H1 (cell line): Measurements from ENCODE around the gene SUCLG2. TPM values are rescaled to one million over a fixed set of nuclear protein-coding genes. Genes with fewer than 3 reads are reported as not detected.

Experiments
- CTCF ChIA-PET: fragments of 300-600 bp; sonication (Branson Sonifier 250); formaldehyde crosslinking; loops from one replicate; lab custom pipeline; 2021; ENCODE audit not compliant: partially characterized antibody; lab: Charles Lee
- POLR2A ChIA-PET: fragments of 300-600 bp; sonication (Branson Sonifier 250); formaldehyde crosslinking; loops from one replicate; lab custom pipeline; 2021; ENCODE audit warnings: inconsistent platforms; ENCODE audit not compliant: partially characterized antibody; lab: Charles Lee
- DNase-seq, 2 experiments: peaks; one replicate each; pipeline versions ENCODE4 v3.0.0 to v3.0.0-alpha.2; 2010 to 2022; ENCODE audit warnings: low spot score in 2 of 2, low read depth in 1 of 2, mixed read lengths in 1 of 2
- FAIRE-seq: peaks from 2 replicates; lab custom pipeline; 2011; peaks lifted over from hg19 to GRCh38; lab: Jason Lieb, UNC
- H2AFZ ChIP-seq: 2 replicates; pipeline ENCODE4 v1.8.1; 2012; ENCODE audit warnings: low read length, inconsistent platforms
- H2AK5ac ChIP-seq: 2 replicates; pipeline ENCODE4 v1.6.1; 2013; ENCODE audit warnings: low read depth, low read length
- H2BK120ac ChIP-seq: replicated peaks from 2 replicates; pipeline ENCODE3; 2013; ENCODE audit warnings: low read depth, low read length, inconsistent platforms
- H2BK12ac ChIP-seq: 2 replicates; pipeline ENCODE4 v1.6.1; 2013; ENCODE audit warnings: low read depth, low read length
- H2BK15ac ChIP-seq: 2 replicates; pipeline ENCODE4 v1.6.1; 2013; ENCODE audit warnings: low read length
- H2BK20ac ChIP-seq: 2 replicates; pipeline ENCODE4 v1.6.1; 2013; ENCODE audit warnings: low read length
- H2BK5ac ChIP-seq: 2 replicates; pipeline ENCODE4 v1.6.1; 2013; ENCODE audit warnings: low read depth, low read length
- H3K14ac ChIP-seq: 2 replicates; pipeline ENCODE4 v1.6.1; 2013; ENCODE audit warnings: inconsistent platforms; ENCODE audit not compliant: insufficient read length
- H3K18ac ChIP-seq: 2 replicates; pipeline ENCODE4 v1.6.1; 2013; ENCODE audit warnings: low read length; ENCODE audit errors: extremely low read depth
- H3K23ac ChIP-seq: 2 replicates; pipeline ENCODE4 v1.6.1; 2013; ENCODE audit warnings: inconsistent platforms; ENCODE audit not compliant: insufficient read length
- H3K23me2 ChIP-seq: 2 replicates; pipeline ENCODE4 v1.6.1; 2013; ENCODE audit warnings: low read depth, low read length
- H3K27ac ChIP-seq: 2 replicates; pipeline ENCODE4 v1.6.1; 2011; ENCODE audit warnings: low read depth, low read length, inconsistent platforms
- H3K27me3 ChIP-seq, 4 experiments: replicated peaks in 1 of 4; 1 replicate in 1 of 4; 2 replicates in 3 of 4; pipeline versions ENCODE4 v1.6.1 to v1.8.1; 2011 to 2013; ENCODE audit warnings: low read length in 3 of 4, mild to moderate bottlenecking in 3 of 4, inconsistent platforms in 2 of 4, mixed read lengths in 2 of 4, moderate library complexity in 1 of 4; ENCODE audit not compliant: control insufficient read depth in 3 of 4, insufficient read depth in 3 of 4; ENCODE audit errors: extremely low read depth in 1 of 4
- H3K36me3 ChIP-seq, 4 experiments: 2 replicates each; pipeline versions ENCODE4 v1.6.1 to v1.8.1; 2011 to 2013; ENCODE audit warnings: mild to moderate bottlenecking in 4 of 4, low read length in 3 of 4, moderate library complexity in 2 of 4, control low read depth in 1 of 4, inconsistent platforms in 1 of 4; ENCODE audit not compliant: insufficient read depth in 4 of 4, control insufficient read depth in 2 of 4
- H3K4ac ChIP-seq: replicated peaks from 2 replicates; pipeline ENCODE3; 2013; ENCODE audit warnings: low read length, low read depth, mixed read lengths, inconsistent platforms; ENCODE audit not compliant: insufficient read length
- H3K4me1 ChIP-seq, 4 experiments: replicated peaks in 1 of 4; 1 replicate in 1 of 4; 2 replicates in 3 of 4; pipeline versions ENCODE4 v1.6.1 to v1.8.1; 2011 to 2013; ENCODE audit warnings: low read length in 3 of 4, inconsistent platforms in 2 of 4, mixed read lengths in 1 of 4; ENCODE audit not compliant: insufficient read depth in 4 of 4, control insufficient read depth in 3 of 4
- H3K4me2 ChIP-seq, 2 experiments: 2 replicates each; pipeline versions ENCODE4 v1.6.1 to v1.8.1; 2011 to 2013; ENCODE audit warnings: low read depth in 2 of 2, low read length in 2 of 2, control low read depth in 1 of 2, inconsistent platforms in 1 of 2, mild to moderate bottlenecking in 1 of 2; ENCODE audit not compliant: insufficient read depth in 1 of 2
- H3K4me3 ChIP-seq, 4 experiments: fragments of 200-600, 300-600 bp in 1 of 4; sonication (generic), shearing (Covaris generic), sonication (Bioruptor Twin) in 1 of 4; 2 replicates each; pipeline versions ENCODE4 v1.5.1 to v1.8.1; 2011 to 2016; ENCODE audit warnings: low read length in 4 of 4, low read depth in 3 of 4, control low read depth in 2 of 4, inconsistent platforms in 2 of 4, mild to moderate bottlenecking in 2 of 4, mixed read lengths in 1 of 4, moderate library complexity in 1 of 4; ENCODE audit not compliant: insufficient read depth in 2 of 4; ENCODE audit errors: extremely low read depth in 1 of 4
- H3K56ac ChIP-seq: replicated peaks from 2 replicates; pipeline ENCODE3; 2013; ENCODE audit warnings: low read depth, mild to moderate bottlenecking, mixed read lengths, low read length, inconsistent platforms; ENCODE audit not compliant: insufficient read length
- H3K79me1 ChIP-seq: 2 replicates; pipeline ENCODE4 v1.6.1; 2013; ENCODE audit warnings: low read depth, low read length, control low read depth
- H3K79me2 ChIP-seq, 2 experiments: 2 replicates each; pipeline versions ENCODE4 v1.6.1 to v1.8.1; 2012 to 2013; ENCODE audit warnings: low read length in 2 of 2, mild to moderate bottlenecking in 2 of 2, inconsistent platforms in 1 of 2; ENCODE audit not compliant: insufficient read depth in 2 of 2, control insufficient read depth in 1 of 2
- H3K9ac ChIP-seq, 4 experiments: replicated peaks in 1 of 4; 1 replicate in 1 of 4; 2 replicates in 3 of 4; pipeline versions ENCODE4 v1.6.1 to v1.8.1; 2011 to 2013; ENCODE audit warnings: low read depth in 3 of 4, low read length in 3 of 4, control low read depth in 2 of 4, mild to moderate bottlenecking in 2 of 4, moderate library complexity in 2 of 4, inconsistent platforms in 1 of 4; ENCODE audit errors: extremely low read depth in 1 of 4
- H3K9me3 ChIP-seq, 2 experiments: 2 replicates each; pipeline versions ENCODE4 v1.6.1 to v1.8.1; 2012 to 2013; ENCODE audit warnings: mild to moderate bottlenecking in 2 of 2, moderate library complexity in 2 of 2, control low read depth in 1 of 2, inconsistent platforms in 1 of 2, low read depth in 1 of 2, low read length in 1 of 2, mixed read lengths in 1 of 2; ENCODE audit not compliant: insufficient read depth in 2 of 2
- H4K20me1 ChIP-seq, 2 experiments: replicated peaks in 1 of 2; 2 replicates each; pipeline versions ENCODE3 to v1.8.1; 2011 to 2013; ENCODE audit warnings: inconsistent platforms in 2 of 2, low read length in 2 of 2, mild to moderate bottlenecking in 1 of 2; ENCODE audit not compliant: insufficient read depth in 2 of 2, control insufficient read depth in 1 of 2
- H4K5ac ChIP-seq: 2 replicates; pipeline ENCODE4 v1.6.1; 2013; ENCODE audit warnings: low read length, low read depth, mixed read lengths, inconsistent platforms; ENCODE audit not compliant: insufficient read length
- H4K8ac ChIP-seq: 2 replicates; pipeline ENCODE4 v1.8.0; 2013; ENCODE audit warnings: mild to moderate bottlenecking, moderate library complexity, low read length, inconsistent platforms; ENCODE audit not compliant: insufficient read depth; ENCODE audit errors: extremely low read depth
- H4K91ac ChIP-seq: replicated peaks from 2 replicates; pipeline ENCODE3; 2013; ENCODE audit warnings: low read length, mixed read lengths, inconsistent platforms; ENCODE audit not compliant: insufficient read length
- CBX5 ChIP-seq: fragments of 300-800, 300-1000 bp; sonication (generic); IDR thresholded peaks from 2 replicates; pipeline ENCODE4 v1.7.1; 2016; ENCODE audit warnings: antibody characterized with exemption, low read length, low read depth
- HDAC2 ChIP-seq, 2 experiments: fragments of 300-600 bp in 1 of 2; sonication (generic) in 1 of 2; IDR thresholded peaks; 2 replicates each; pipeline ENCODE4 v1.6.1; 2011 to 2012; ENCODE audit warnings: low read depth in 2 of 2, low read length in 2 of 2, mild to moderate bottlenecking in 2 of 2, moderate library complexity in 2 of 2, borderline replicate concordance in 1 of 2, inconsistent platforms in 1 of 2
- KDM5A ChIP-seq: fragments of 200-600 bp; IDR thresholded peaks from 2 replicates; pipeline ENCODE4 v1.7.1; 2012; ENCODE audit warnings: mild to moderate bottlenecking, low read length, inconsistent platforms, mixed read lengths
- NRF1 ChIP-seq: IDR thresholded peaks from 2 replicates; pipeline ENCODE4 v1.6.1; 2011; ENCODE audit warnings: mild to moderate bottlenecking, low read depth, low read length, improper control_type of control experiment
- POLR2A ChIP-seq, 2 experiments: IDR thresholded peaks; 1 replicate in 1 of 2; 2 replicates in 1 of 2; pipeline ENCODE4 v1.6.1; 2011; ENCODE audit warnings: low read depth in 2 of 2, low read length in 2 of 2, mild to moderate bottlenecking in 2 of 2; ENCODE audit errors: control extremely low read depth in 1 of 2
- POLR2AphosphoS5 ChIP-seq: IDR thresholded peaks from 2 replicates; pipeline ENCODE4 v1.6.1; 2011; ENCODE audit warnings: low read depth, low read length
- POU5F1 ChIP-seq: IDR thresholded peaks from 2 replicates; pipeline ENCODE4 v1.6.1; 2011; ENCODE audit warnings: low read depth, mild to moderate bottlenecking, low read length, moderate library complexity
- RXRA ChIP-seq: IDR thresholded peaks from 2 replicates; pipeline ENCODE4 v1.6.1; 2011; ENCODE audit warnings: low read depth, mild to moderate bottlenecking, low read length, moderate library complexity; ENCODE audit not compliant: insufficient read depth
- SAP30 ChIP-seq: fragments of 300-600 bp; sonication (generic); IDR thresholded peaks from 2 replicates; pipeline ENCODE4 v1.7.1; 2012; ENCODE audit warnings: low read length, moderate library complexity, mild to moderate bottlenecking, inconsistent platforms; ENCODE audit not compliant: insufficient read depth, insufficient replicate concordance
- SIRT6 ChIP-seq: IDR thresholded peaks from one replicate; pipeline ENCODE4 v1.7.1; 2012; ENCODE audit warnings: low read length, inconsistent platforms
- SRF ChIP-seq: IDR thresholded peaks from 2 replicates; pipeline ENCODE4 v1.6.1; 2011; ENCODE audit warnings: mild to moderate bottlenecking, low read depth, low read length, moderate library complexity
- TAF1 ChIP-seq: IDR thresholded peaks from 2 replicates; pipeline ENCODE4 v1.6.1; 2011; ENCODE audit warnings: mild to moderate bottlenecking, low read depth, low read length
- ZNF274 ChIP-seq: IDR thresholded peaks from 2 replicates; pipeline ENCODE4 v1.7.0; 2012; ENCODE audit warnings: low read length, borderline replicate concordance; ENCODE audit errors: extremely low read depth
- WGBS, 2 experiments: shearing (Covaris generic) in 1 of 2; methylation state at CpG; one replicate each; pipeline versions ENCODE4 v1.1.6 to v1.1.7; 2013 to 2015; ENCODE audit warnings: low lambda C conversion rate in 2 of 2, mixed read lengths in 2 of 2, inconsistent platforms in 1 of 2, low coverage in 1 of 2, missing lambda C conversion rate in 1 of 2; ENCODE audit not compliant: insufficient replicate concordance in 2 of 2, insufficient coverage in 1 of 2, insufficient read length in 1 of 2; ENCODE audit errors: extremely low coverage in 1 of 2, missing lambda C conversion rate in 1 of 2; 5-methylcytosine and 5-hydroxymethylcytosine counted together
- polyA plus RNA-seq, 7 experiments: library from polyadenylated mRNA; depleted of rRNA in 3 of 7; stranded (reverse) in 5 of 7; unstranded in 2 of 7; fragments of >200 nt in 5 of 7; fragments of 200-250 nt in 2 of 7; gene quantifications; 1 replicate in 5 of 7; 2 replicates in 1 of 7; 4 replicates in 1 of 7; pipeline versions ENCODE4 v1.2.1 to v1.2.3, GENCODE V29; 2011 to 2013; ENCODE audit warnings: missing spikeins in 2 of 7, mixed read lengths in 2 of 7
- total RNA-seq: library from RNA; stranded (reverse); fragmentation: NEBNext Ultra II Directional; extraction: Animal tissue kit (Norgen Biotek cat#: 25700); gene quantifications from 2 replicates; pipeline ENCODE4 v1.2.1, GENCODE V29; 2021
- TF ChIP-seq, protein P1 (sequence below): IDR thresholded peaks from 2 replicates; pipeline ENCODE4 v1.6.1; 2011; ENCODE audit warnings: low read length, improper control_type of control experiment

The SUCLG2 gene
- total and polyA plus RNA-seq, 2 of the 8 experiments (the other 6 are each of a cell fraction or from before 2014, with no cell fraction given): 12.9 to 46.2 TPM

DNA sequence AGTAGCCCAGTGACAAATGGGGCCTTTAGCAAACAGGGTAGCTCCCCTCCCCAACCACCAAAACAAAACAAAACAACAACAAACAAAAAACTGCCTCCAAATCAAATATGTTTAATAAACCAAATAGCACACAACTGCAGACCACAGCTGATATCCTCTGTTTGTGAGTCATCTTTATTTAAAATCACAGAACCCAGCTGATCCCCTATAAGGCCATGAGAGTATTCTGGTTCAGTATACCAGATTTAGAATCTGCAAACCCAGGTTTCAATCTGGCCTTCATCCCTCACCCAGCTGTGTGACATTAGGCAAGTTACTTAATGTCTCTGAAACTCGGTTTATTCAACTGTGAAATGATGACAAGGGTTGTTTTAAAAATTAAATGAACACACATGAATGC, 124.5 kb downstream of the SUCLG2 start:
- Histone ChIP-seq H3K9me3 (no peaks in the 10 kb centered on the region), H3K79me2 (no peaks in the 10 kb centered on the region), H2AFZ (no peak overlapping the region), H3K14ac (no peak overlapping the region), H3K27me3 (no peaks in the 10 kb centered on the region), H4K91ac (no peak overlapping the region), H3K27ac (no peak overlapping the region), H3K4ac (no peak overlapping the region), H3K18ac (no peak overlapping the region), H4K20me1 (no peaks in the 10 kb centered on the region), H3K4me2 (no peak overlapping the region), H2BK12ac (no peak overlapping the region), H3K4me3 (no peak overlapping the region), H4K5ac (no peak overlapping the region), H3K79me1 (no peaks in the 10 kb centered on the region; the same call in 1 of the 2 replicates), H3K9ac (no peak overlapping the region), H3K36me3 (peaks cover 0 to 2% (median 1%) of the 10 kb centered on the region in 4 experiments; a peak in 4 of 8 replicates), H2BK20ac (no peak overlapping the region), H3K4me1 (peaks cover 0 to 3% (median 0%) of the 10 kb centered on the region in 4 experiments; a peak in 1 of 7 replicates), H3K23ac (no peak overlapping the region), H3K23me2 (no peaks in the 10 kb centered on the region), H2AK5ac (no peak overlapping the region), H2BK120ac (no peak overlapping the region), H4K8ac (no peak overlapping the region), H2BK15ac (no peak overlapping the region), H3K56ac (no peak overlapping the region), H2BK5ac (no peak overlapping the region)
- CTCF ChIA-PET: interaction anchor here (0.9 to 1.4 kb wide), 7 partner anchors 12 to 416 kb away, joined by 3 to 5 read pairs (median 3); no protein-coding TSS in a partner anchor
- POLR2A ChIA-PET: no interaction called here
- 88% methylated on average over 1 of the region's 1 CpG; no CpG with 5 or more reads in 1 of the 2 experiments for WGBS, 2 experiments
- FAIRE-seq (no peak), DNase-seq (no peak)
- TF ChIP-seq CBX5 (no peak), TAF1 (no peak), POLR2AphosphoS5 (no peak), POLR2A (IDR thresholded peaks at IDR 0.05; ENCODE audit: control extremely low read depth in 1 of 2, low read depth in 2 of 2, low read length in 2 of 2) (no peak), RXRA (no peak), SIRT6 (no peak), HDAC2 (IDR thresholded peaks at IDR 0.05; ENCODE audit: borderline replicate concordance in 1 of 2, low read depth in 2 of 2, low read length in 2 of 2) (no peak), SAP30 (no peak), NRF1 (no peak), ZNF274 (no peak), KDM5A (no peak), SRF (no peak), POU5F1 (no peak)
- TF ChIP-seq, protein P1, sequence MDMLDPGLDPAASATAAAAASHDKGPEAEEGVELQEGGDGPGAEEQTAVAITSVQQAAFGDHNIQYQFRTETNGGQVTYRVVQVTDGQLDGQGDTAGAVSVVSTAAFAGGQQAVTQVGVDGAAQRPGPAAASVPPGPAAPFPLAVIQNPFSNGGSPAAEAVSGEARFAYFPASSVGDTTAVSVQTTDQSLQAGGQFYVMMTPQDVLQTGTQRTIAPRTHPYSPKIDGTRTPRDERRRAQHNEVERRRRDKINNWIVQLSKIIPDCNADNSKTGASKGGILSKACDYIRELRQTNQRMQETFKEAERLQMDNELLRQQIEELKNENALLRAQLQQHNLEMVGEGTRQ: no peak
